Loucy (cell line): Measurements from ENCODE around the gene KEAP1.

Experiments used
- H2AFZ ChIP-seq: fragments of 200-600 bp; sonication (generic); 2 replicates; pipeline ENCODE4 v1.6.0; 2016; ENCODE audit warnings: antibody characterized with exemption, mild to moderate bottlenecking, low read length, moderate library complexity
- H3F3A ChIP-seq: fragments of 200-600 bp; 2 replicates; pipeline ENCODE4 v1.6.0; 2016; ENCODE audit warnings: antibody characterized with exemption, low read depth, mild to moderate bottlenecking
- H3K27me3 ChIP-seq: fragments of 200-600 bp; sonication (generic); 2 replicates; pipeline ENCODE4 v1.6.1; 2014; ENCODE audit warnings: low read length, mild to moderate bottlenecking; ENCODE audit not compliant: insufficient read depth, poor library complexity, severe bottlenecking
- H3K36me3 ChIP-seq: fragments of 200-600 bp; sonication (generic); 2 replicates; pipeline ENCODE4 v1.6.1; 2016; ENCODE audit warnings: low read length; ENCODE audit not compliant: insufficient read depth
- H3K4me1 ChIP-seq: fragments of 200-600 bp; sonication (generic); 2 replicates; pipeline ENCODE4 v1.5.1; 2014; ENCODE audit warnings: low read length, mild to moderate bottlenecking; ENCODE audit not compliant: insufficient read depth, poor library complexity, severe bottlenecking
- H3K4me2 ChIP-seq: fragments of 200-600 bp; sonication (generic); 2 replicates; pipeline ENCODE4 v1.6.0; 2014; ENCODE audit warnings: antibody characterized with exemption, low read length, low read depth, mild to moderate bottlenecking; ENCODE audit not compliant: poor library complexity, severe bottlenecking
- H3K4me3 ChIP-seq: fragments of 200-600 bp; sonication (generic); 2 replicates; pipeline ENCODE4 v1.5.1; 2014; ENCODE audit warnings: low read length, mild to moderate bottlenecking, mixed read lengths; ENCODE audit not compliant: poor library complexity, severe bottlenecking
- H3K79me2 ChIP-seq: fragments of 200-600 bp; sonication (generic); 2 replicates; pipeline ENCODE4 v1.6.1; 2014; ENCODE audit warnings: low read length; ENCODE audit not compliant: insufficient read depth
- H3K9ac ChIP-seq: fragments of 200-600 bp; sonication (generic); 2 replicates; pipeline ENCODE4 v1.6.0; 2014; ENCODE audit warnings: mild to moderate bottlenecking, low read depth, low read length, moderate library complexity; ENCODE audit not compliant: poor library complexity, severe bottlenecking
- H3K9me2 ChIP-seq: fragments of 200-600 bp; sonication (generic); replicated peaks from 2 replicates; pipeline ENCODE4 v1.6.1; 2016; ENCODE audit warnings: low read depth, low read length, mixed read lengths
- H3K9me3 ChIP-seq: fragments of 200-600 bp; sonication (generic); 2 replicates; pipeline ENCODE4 v1.6.1; 2014; ENCODE audit warnings: mild to moderate bottlenecking, antibody characterized with exemption, low read length, low read depth; ENCODE audit not compliant: insufficient read depth
- H4K20me1 ChIP-seq: fragments of 200-600 bp; sonication (generic); 2 replicates; pipeline ENCODE4 v1.6.0; 2014; ENCODE audit warnings: antibody characterized with exemption, low read length, mild to moderate bottlenecking; ENCODE audit not compliant: insufficient read depth, poor library complexity, severe bottlenecking
- EZH2phosphoT487 ChIP-seq: fragments of 200-600 bp; IDR thresholded peaks from 2 replicates; pipeline ENCODE4 v1.6.1; 2018; ENCODE audit warnings: antibody characterized with exemption, mild to moderate bottlenecking, moderate library complexity, borderline replicate concordance
- TF ChIP-seq, protein P1 (sequence below): fragments of 200-600 bp; sonication (generic); conservative IDR thresholded peaks from 2 replicates; pipeline ENCODE4 v1.5.1; 2014; ENCODE audit warnings: mild to moderate bottlenecking, antibody characterized with exemption, low read length

KEAP1 gene

DNA sequence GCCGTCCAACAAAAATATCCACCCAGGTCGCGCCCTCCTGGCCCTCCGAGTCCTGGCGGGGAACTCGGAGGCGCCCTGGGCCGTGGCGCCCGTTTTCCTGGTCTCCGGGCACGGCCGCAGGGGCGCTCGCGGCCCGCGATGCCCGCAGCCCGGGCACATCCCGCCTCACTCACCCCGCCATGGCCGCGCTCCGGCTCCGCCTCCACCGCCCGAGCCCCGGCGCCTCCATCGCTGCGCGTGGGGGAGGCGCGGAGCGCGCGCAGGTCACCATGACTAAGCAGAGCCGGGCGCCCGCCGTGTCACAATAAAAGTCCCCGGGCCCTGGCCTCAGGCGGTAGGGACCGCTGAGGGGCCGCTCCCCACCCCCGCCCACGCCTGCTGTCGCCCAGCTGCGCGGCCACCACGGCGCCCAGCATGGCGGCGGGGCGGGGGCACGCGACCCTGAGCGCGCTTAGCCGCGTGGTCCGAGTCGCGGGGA lies 593 bp downstream of the KEAP1 start:
- H3K4me1 ChIP-seq = peaks cover 39% of the 10 kb centered on the region
- H3K79me2 ChIP-seq = peaks cover 62% of the 10 kb centered on the region
- no peak for TF ChIP-seq EZH2phosphoT487
- TF ChIP-seq, protein P1, sequence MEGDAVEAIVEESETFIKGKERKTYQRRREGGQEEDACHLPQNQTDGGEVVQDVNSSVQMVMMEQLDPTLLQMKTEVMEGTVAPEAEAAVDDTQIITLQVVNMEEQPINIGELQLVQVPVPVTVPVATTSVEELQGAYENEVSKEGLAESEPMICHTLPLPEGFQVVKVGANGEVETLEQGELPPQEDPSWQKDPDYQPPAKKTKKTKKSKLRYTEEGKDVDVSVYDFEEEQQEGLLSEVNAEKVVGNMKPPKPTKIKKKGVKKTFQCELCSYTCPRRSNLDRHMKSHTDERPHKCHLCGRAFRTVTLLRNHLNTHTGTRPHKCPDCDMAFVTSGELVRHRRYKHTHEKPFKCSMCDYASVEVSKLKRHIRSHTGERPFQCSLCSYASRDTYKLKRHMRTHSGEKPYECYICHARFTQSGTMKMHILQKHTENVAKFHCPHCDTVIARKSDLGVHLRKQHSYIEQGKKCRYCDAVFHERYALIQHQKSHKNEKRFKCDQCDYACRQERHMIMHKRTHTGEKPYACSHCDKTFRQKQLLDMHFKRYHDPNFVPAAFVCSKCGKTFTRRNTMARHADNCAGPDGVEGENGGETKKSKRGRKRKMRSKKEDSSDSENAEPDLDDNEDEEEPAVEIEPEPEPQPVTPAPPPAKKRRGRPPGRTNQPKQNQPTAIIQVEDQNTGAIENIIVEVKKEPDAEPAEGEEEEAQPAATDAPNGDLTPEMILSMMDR = no peak
- H3K4me2 ChIP-seq = peak overlapping the region; percentile 95
- peak overlapping the region; percentile 86 for H2AFZ ChIP-seq
- H3K9me2 ChIP-seq = no peaks in the 10 kb centered on the region
- H3K4me3 ChIP-seq = peak overlapping the region; percentile 83
- H4K20me1 ChIP-seq = peaks cover 26% of the 10 kb centered on the region
- no peaks in the 10 kb centered on the region for H3F3A ChIP-seq
- peaks cover 18% of the 10 kb centered on the region; the same call in 1 of the 2 replicates for H3K36me3 ChIP-seq
- H3K9ac ChIP-seq = peak overlapping the region; percentile 99
- peaks cover 6% of the 10 kb centered on the region for H3K27me3 ChIP-seq
- H3K9me3 ChIP-seq = no peaks in the 10 kb centered on the region

DNA sequence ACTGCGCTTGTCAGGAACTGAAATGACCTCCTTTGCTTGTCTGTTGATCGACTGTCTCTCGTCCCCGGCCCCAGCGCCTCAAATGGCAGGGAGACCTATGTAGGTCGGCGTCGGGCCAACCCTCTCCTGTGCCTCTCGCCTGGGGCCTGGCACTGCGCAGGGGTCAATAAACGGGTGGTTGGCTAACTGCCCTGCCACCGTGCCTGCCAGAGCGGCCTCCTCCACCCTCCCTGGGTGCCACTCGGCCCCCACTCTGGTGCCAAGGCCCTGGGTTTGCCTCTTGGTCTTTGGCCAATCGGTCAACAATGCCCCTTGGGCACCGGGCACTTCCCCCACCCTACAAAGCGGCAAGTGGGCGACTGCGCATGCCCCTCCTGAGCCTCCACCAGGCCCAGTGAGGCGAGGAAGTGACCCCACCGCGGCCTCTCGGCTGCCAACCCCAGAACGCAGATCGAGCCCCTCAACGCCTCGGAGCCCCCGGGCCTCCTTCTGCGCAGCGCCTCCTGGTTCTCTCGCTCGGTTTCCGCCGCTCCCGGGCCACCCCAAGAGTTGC lies 1.1 kb downstream of the KEAP1 start:
- Histone ChIP-seq H3K27me3 (peaks cover 6% of the 10 kb centered on the region), H3K4me3 (peak overlapping the region; percentile 83), H3K9me3 (no peaks in the 10 kb centered on the region), H3K9ac (peak overlapping the region; percentile 99), H3K36me3 (peaks cover 23% of the 10 kb centered on the region; the same call in 1 of the 2 replicates), H3K4me2 (peak overlapping the region; percentile 95), H3K79me2 (peaks cover 68% of the 10 kb centered on the region), H3F3A (no peaks in the 10 kb centered on the region), H2AFZ (peak overlapping the region; percentile 86), H3K4me1 (peaks cover 44% of the 10 kb centered on the region), H3K9me2 (no peaks in the 10 kb centered on the region), H4K20me1 (peaks cover 31% of the 10 kb centered on the region)
- no peak for TF ChIP-seq EZH2phosphoT487
- TF ChIP-seq, protein P1 = no peak

DNA sequence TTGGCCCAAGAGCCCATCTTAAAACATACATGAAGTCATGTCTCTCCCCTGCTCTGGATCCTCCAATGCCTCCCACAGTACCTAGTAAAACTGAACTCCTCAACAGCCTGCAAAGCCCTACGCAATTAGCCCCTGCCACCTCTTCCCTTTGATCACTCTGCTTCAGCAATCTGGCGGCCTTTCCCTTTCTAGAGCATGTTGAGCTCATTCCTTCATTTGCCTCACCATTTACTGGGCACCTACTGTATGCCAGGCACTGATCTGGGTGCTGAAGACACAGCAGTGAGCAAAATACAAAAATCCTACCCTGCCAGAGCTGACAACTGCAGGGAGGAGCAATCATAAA lies 2.9 kb downstream of the KEAP1 start:
- H2AFZ ChIP-seq = no peak overlapping the region
- TF ChIP-seq, protein P1 = no peak
- TF ChIP-seq EZH2phosphoT487 = no peak
- H3K4me3 ChIP-seq = peak overlapping the region; percentile 16
- peaks cover 6% of the 10 kb centered on the region for H3K27me3 ChIP-seq
- no peaks in the 10 kb centered on the region for H3K9me2 ChIP-seq
- H3K4me2 ChIP-seq = peak overlapping the region; percentile 95
- H3K36me3 ChIP-seq = peaks cover 31% of the 10 kb centered on the region; the same call in 1 of the 2 replicates
- H3F3A ChIP-seq = no peaks in the 10 kb centered on the region
- no peaks in the 10 kb centered on the region for H3K9me3 ChIP-seq
- peaks cover 44% of the 10 kb centered on the region for H3K4me1 ChIP-seq
- peak overlapping the region; percentile 99 for H3K9ac ChIP-seq
- H4K20me1 ChIP-seq = peaks cover 47% of the 10 kb centered on the region
- H3K79me2 ChIP-seq = peaks cover 86% of the 10 kb centered on the region
